ACHN (cell line): ENCODE results near the gene TRMT2A.
"Not testable (repeated sequence)": the region's sequence is repeated elsewhere in the genome, so short reads cannot be mapped to it uniquely, and the experiment has no call there.

Experiments
- DNase-seq: peaks from one replicate; pipeline ENCODE4 v3.0.0-alpha.2; 2015
- in situ Hi-C: cut with HindIII; loops from 2 replicates; pipeline ENCODE4 v1.10.0; 2017; ENCODE audit warnings: low sequenced_read_pairs, low pct_ligation_motif_present, low pct_unique_long_range_greater_than_20kb

The TRMT2A gene, protein sequence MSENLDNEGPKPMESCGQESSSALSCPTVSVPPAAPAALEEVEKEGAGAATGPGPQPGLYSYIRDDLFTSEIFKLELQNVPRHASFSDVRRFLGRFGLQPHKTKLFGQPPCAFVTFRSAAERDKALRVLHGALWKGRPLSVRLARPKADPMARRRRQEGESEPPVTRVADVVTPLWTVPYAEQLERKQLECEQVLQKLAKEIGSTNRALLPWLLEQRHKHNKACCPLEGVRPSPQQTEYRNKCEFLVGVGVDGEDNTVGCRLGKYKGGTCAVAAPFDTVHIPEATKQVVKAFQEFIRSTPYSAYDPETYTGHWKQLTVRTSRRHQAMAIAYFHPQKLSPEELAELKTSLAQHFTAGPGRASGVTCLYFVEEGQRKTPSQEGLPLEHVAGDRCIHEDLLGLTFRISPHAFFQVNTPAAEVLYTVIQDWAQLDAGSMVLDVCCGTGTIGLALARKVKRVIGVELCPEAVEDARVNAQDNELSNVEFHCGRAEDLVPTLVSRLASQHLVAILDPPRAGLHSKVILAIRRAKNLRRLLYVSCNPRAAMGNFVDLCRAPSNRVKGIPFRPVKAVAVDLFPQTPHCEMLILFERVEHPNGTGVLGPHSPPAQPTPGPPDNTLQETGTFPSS

DNA sequence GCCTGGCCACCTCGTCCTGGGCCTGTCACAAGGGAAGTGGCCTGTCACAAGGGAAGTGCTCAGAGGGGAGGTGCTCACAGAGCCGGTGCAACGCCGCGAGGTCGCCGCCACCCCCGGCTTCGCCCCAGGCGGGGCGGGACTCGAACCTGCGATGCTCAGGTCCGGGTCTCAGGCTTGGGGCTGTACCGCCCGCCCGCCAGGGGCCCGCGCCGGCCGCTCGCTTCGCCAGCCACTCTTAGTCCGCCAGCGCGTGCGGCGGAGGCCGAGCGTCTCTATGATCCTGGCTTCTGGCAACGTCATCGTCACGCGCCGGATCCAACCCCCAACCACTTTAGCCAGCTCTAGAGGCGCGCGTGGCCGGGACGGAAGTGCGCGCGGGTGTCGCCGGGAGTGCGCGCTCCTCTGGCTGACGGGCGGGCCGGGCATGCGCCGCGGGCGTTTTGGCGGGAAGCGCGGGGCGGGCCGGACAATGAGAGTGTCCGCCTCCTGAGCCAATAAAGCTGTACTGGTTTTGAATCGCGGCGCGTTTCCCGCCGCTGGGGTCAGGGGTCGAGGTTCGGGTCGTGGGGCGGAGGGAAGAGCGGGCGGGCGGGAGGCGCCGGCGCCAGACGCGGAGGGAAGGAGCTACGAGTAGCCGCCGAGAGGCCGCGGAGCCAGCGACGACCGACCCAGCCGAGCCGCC lies at the start of gene TRMT2A:
TRMT2A (minus strand) TSS at position 276 of the 682 bp plus-strand sequence. CDS start 320 bp downstream, outside the sequence.
- in situ Hi-C loops, result no loop called here
- DNase-seq, result peak; percentile 95

DNA sequence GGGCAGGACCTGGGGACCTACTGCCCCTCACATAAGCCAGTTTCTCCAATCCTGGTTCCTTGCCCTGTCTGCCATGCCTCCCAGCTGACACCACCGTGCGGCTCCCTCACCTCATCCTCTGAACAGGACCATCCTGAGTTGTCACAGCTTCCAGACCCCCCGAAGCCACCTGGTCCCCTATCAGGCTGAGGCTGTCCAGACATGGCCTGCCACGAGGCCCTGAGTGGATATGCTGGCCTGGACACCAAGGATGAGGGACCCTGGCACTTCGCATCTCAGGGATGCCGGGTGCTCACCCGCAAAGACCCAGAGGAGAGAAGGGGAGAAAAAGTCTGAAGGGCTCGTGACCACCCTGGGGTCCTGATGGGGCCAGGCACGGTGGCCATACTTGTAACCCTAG lies 49.7 kb upstream of the TRMT2A start:
- in situ Hi-C loops, result no loop called here
- no peak for DNase-seq

DNA sequence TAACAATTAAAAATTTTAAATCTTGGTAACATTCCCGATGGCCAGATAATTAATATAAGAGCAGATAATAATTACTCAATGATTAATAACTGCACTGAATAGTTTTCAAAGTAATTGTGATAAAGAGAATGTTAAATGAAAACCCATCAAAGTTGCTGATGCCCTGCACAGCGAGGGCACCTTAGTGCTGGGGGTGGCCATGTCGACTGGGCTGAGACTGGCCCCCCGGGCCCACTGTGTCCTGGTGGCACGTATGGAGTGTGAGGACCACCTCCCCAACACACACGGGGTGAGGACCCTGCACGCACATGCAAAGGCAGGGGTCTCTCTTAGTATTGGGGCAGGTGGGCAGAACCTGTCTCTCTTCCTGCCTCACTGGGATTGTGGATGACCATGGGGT lies 48.9 kb upstream of the TRMT2A start:
- no peak for DNase-seq
- in situ Hi-C loops, result no loop called here

DNA sequence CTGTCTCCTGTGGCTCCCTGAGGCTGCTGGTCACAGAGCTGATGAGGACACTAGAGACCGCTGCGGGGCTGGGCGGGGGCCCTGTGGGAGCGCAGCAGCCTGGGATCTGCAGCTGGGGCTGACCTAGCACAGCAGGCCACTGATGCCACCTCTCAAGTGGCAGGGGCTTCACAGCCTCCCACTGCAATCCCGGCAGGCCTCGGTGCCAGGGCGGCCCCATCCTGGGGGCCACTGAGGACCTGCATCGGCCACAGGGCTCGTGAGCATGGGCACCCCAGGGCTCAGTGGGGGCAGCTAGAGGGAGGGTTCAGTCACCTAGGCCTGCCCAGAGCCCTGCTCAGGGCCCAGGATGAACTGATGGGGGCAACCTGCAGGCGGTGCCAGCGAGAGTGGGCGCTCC lies 48.4 kb upstream of the TRMT2A start:
- in situ Hi-C loops, result no loop called here

DNA sequence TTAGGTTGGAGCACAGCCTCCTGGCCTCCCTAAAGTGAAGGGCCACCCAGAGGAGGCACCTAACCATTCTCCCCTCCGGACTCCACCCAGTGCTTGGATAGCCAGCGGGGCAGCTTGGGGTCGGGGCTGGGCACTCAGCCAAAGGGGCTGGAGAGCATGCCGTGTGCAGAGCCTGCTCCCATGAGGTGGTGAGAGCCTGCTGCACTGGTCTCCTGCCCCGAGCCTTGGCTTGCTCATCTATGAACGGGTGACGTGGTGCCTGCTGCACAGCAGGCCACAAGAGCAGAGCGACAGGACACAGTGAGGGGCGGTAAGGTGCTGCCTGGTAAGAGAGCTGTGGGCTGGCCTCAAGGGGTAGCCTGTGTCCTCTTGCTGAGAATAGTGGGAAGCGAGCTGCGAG lies 47.8 kb upstream of the TRMT2A start:
- in situ Hi-C loops, result no loop called here
- DNase-seq, result no peak

More for the DNA sequence above, 48.4 kb upstream of the TRMT2A start:
- DNase-seq, result no peak

DNA sequence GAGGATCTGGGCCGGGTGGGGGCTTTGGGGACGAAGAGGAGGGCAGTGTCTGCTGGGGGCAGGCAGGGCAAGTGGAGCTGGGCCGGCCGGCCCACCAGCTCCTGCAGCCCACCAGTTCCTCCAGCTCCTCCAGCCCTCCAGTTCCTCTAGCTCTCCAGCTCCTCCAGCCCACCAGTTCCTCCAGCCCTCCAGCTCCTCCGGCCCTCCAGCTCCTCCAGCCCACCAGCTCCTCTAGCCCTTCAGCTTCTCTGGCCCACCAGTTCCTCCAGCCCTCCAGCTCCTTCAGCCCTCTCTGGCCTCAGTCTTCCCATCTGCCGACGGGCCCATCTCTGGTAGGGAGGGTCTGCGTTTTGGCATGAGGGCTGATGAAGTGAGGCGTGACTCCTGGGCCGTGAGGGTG lies 43.0 kb upstream of the TRMT2A start:
- in situ Hi-C loops, result no loop called here
- DNase-seq, result no peak

DNA sequence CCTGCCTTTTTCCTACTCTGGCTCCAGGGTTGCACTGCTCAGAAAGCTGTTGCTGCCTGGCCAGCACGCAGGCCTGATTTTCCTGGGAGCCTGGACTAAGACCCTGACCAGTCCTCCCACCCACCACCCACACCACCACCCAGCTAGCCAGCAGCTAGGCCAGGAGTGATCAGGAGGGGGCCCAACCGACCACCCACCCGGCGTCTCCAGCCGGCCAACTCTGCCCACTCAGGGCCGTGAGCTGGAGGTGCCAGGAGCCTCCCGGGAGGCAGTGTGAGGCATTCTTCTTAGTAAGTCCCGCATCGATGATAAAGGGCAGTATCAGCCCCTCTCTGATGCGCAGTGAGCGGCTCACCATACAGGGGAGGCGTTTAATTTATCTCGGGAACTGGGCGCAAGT lies 42.5 kb upstream of the TRMT2A start:
- in situ Hi-C loops, DNase-seq: not testable (repeated sequence)

DNA sequence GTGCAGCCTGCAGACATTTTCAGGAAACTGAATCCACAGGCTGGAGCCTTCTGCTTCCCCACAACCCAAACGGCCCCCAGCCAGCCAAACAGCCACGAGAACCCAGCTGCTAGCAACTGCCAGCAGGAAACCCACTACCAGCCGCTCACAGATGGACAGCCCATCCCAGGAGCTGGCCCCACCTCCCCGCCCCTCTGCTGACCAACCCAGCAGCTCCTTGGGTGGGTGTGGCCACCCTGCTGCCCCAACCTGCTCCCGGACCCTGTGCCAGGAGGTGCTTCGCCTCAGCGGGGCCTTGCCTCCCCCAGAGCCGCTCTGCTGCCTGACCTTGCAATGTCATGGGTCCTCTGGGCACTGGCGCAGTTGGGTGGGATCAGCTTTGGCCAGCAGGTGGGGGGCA lies 42.0 kb upstream of the TRMT2A start:
- DNase-seq, result no peak
- in situ Hi-C loops, result no loop called here

DNA sequence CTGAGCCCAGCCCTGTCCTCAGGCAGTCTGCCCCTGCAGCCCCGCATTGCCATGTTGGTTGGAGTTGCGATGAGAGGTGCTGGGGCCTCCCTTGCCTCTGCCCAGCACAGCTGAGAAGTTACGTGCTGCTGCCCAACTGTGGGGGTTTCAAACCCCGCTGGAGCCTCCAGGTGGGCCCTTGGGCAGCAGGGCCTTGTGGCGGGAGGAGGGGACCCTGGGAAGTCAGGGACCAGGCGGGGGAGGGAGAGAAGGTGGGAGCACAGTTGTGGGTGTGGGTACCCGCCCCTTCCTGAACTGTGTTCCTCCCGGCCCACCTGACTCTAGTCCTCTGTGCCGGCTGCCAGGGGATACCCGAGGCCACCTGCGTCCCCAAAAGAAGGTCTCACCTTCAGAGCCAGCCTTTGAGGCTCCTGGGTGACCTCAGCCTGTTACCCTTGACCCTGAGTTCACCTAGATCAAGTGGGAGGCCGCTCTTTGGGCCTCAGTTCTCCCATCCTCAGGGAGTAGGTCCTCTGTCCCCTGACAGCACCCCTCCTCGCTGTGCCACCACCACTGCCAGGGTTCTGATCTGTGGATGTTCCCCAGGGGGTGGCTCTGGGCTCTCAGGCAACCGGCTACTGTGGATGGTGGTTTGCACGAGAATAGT lies 41.5 kb upstream of the TRMT2A start:
- DNase-seq, result no peak
- in situ Hi-C loops, result no loop called here

DNA sequence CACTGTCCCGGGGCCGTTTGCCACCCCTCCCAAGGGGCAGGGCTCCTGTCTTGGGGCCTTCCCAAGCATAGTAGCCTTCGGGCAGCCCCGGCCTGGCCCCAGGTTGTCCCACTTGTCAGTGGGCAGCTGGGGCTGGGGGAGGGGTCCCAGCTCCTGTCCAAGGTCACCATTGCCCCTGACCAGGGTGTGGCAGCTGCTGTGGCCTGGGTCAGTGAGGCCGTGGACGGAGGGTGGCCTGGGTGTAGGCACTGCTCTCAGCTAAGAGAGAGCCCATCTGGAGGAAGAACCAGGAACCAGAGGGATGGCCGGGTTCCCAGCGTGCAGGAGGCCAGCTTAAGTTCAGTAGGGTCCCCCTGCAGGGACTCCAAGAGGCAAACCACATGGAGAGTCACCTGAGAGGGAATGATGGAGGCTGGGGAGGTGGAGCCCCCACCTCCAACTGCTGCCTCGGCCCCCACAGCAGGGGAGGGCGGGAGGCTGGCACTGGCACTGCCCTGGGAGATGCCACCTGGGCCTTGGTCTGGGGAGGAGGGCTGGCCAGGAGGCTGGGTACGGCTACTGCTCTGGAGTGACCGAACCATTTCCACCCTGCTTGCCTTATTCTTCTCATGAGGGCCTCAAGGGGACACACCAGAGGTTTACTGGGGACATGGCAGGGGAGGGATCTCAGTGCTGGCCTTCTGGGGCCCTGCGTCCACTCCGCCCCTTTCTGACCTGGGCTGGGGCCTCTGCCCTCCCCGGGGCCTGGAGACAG lies 40.6 kb upstream of the TRMT2A start:
- in situ Hi-C loops, result no loop called here
- DNase-seq, result no peak

DNA sequence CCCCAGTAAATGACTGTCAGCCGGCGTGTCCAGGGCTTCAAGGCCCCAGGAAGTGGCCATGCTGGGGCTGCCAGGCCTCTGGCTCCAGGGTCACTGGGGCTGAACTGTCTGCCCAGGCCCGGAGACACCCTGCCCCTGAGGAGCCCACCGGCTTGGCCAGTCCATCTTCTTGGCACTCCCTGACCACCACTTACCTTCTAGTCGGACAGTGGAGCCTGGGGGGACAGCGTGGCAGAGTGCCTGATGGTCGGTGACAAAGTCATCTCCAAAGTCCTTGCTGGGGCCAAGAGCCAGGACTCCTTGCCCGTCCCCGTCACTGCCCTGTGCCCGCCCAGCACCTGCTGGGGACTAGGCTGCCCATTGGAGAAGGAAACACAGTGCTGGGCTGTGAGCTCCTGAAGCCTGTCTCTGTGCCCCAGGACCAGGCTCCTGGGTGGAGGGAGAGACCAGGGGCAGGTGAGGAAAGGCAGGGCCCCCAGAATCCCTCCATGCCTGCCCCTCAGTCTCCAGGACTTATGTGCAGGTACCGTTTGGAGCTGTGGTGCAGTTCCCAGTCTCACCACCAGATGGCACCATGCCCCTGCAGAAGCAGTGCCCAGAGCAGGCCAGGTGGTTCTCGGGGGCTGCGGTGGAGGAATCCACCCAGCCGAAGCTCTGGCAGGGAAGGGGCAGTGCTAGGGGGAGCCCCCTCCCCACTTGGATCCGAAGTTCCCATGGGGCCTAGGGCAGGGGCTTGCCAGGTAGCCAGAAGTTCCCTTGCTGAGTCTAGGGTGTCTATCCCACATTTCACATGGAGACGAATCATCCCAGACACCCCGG lies 39.8 kb upstream of the TRMT2A start:
- peak; percentile 72 for DNase-seq
- in situ Hi-C loops, result no loop called here

DNA sequence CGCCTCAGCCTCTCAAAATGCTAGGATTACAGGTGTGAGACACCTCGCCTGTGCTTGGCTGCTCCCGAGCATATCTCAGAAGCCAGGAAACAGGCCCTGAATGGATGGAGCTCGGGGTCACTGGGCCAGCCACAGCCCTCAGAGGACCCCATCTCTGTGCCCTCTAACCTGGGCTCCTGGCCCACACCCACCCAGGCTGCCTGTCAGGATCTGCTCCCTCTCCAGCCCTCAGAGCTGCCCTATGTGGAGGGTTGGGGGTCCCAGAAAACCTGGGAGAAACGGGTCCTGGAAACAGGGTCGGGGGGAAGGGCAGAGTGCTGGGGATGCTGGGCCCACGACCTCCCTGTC lies 39.0 kb upstream of the TRMT2A start:
- DNase-seq, result no peak
- in situ Hi-C loops, result no loop called here

DNA sequence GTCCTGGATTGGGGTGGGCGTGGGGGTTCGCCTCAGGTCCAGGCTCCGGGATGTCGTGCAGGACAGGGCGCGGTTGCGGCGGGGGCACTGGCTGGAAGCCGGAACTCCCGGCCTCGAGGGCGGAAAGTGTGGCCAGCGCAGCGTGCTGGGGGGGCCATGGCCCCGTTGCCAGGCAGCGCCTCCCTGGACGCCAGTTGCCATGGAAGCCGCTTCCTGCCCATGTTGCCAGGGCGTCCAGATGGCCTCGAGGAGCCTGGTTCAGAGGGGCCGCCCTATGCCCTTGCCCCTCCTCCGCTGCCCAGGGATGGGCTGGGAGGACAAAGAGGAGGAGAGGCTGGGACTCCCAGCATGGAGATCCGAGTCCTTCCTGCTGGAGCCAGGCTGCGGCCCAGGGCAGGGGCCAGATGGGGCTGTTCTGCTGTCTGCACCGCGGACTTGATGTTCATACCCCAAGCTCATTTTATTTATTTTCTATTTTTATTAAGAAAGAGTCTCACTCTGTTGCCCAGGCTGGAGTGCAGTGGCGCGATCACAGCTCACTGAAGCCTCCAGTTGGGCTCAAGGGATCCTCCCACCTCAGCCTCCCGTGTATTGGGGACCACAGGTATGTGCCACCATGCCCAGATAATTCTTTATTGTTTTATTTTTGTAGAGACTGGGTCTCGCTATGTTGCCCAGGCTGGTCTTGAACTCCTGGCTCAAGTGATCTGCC lies 38.5 kb upstream of the TRMT2A start:
- DNase-seq, result peak; percentile 75
- in situ Hi-C loops, result no loop called here

DNA sequence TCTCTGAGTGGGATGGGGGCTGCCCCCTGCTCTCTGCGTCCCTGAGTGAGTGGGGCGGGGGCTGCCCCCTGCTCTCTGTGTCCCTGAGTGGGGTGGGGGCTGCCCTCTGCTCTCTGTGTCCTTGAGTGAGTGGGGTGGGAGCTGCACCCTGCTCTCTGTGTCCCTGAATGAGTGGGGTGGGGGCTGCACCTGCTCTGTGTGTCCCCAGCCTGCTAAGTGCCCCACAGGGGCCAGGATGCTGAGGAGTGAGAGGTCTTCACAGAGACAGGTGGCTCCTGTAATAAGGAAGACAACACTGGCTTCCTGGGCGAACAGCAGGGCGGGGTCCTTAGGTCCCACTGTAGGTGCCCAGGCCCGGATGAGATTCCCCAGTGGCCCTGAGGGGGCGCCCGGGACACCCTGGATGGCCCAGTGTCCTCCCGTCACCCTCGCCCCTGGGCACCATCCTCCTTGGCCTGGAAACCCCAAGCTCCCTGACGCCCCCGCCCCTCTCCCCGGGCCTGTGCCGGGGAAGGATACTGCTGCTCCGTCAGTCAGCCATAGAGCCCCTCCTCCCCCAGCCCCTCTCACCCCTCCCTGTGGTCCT lies 37.7 kb upstream of the TRMT2A start:
- in situ Hi-C loops, result no loop called here
- DNase-seq, result no peak

DNA sequence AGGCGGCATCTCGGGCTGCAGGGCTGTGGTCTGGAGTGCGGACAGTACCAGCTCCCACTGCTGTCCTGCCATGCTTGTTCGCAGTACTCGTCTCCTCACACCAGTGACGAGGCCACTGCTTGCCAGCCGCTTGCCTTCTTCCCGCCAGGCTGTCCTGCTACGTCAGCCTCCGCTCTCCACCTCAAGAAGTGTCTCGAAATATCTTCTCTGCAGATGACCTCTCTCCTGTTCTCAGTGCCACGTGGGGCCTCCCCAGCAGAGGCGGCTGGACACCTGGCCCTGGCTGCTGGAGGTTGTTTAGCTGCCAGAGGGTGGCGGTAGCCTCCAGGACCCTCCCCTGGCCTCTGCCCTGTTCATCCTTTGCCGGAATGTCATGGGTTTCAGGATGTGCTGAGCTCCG lies 36.9 kb upstream of the TRMT2A start:
- in situ Hi-C loops, result no loop called here
- no peak for DNase-seq

DNA sequence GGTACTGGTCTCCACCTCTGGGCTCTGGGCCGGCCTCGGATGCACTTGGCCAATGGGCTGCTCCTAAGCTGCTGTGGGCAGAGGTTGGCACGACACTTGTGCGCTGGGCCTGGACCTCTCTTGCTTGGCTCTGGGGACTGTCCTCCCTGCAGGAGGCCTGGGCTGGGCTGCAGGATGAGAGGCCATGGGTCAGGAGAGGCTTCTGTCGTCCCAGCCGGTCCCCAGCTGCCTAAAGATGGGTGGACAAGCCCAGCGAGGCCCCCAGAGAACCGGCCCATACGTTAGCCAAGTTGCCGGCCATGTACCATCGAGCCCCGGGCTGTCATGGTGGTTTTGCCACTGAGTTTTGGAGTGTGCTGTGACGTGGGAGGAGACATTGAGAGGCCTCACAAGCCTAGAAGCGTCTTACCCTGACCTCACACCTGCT lies 35.5 kb upstream of the TRMT2A start:
- in situ Hi-C loops, result no loop called here

DNA sequence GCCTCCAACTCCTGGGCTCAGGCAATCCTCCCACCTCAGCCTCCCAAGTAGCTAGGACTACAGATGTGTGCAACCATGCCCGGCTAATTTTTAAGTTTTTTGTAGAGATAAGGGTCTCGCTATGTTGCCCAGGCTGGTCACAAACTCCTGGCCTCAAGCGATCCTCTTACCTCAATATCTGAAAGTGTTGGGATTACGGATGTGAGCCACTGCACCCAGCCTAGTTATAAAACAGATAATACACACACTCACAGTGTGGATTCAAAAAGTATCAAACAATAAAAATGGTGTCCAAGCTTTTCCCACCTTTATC lies 34.2 kb upstream of the TRMT2A start:
- no peak for DNase-seq
- in situ Hi-C loops, result no loop called here

More for the DNA sequence above, 35.5 kb upstream of the TRMT2A start:
- DNase-seq, result no peak
